Middle frontal gyrus (tissue), 1 donor: ENCODE data around the gene NCOR1.
"Not testable (repeated sequence)": the region's sequence is repeated elsewhere in the genome, so short reads cannot be mapped to it uniquely, and the experiment has no call there.

Experiments used
- DNase-seq: peaks from one replicate; pipeline ENCODE4 v3.0.0-alpha.2; 2015; ENCODE audit warnings: low spot score; ENCODE audit errors: extremely low spot score

NCOR1 gene

GRCh38 chr17:16150251-16150856 is 65.0 kb downstream of the NCOR1 start:
- no peak for DNase-seq

- no peak for DNase-seq
These were observed 66.7 kb downstream of the NCOR1 start for GRCh38 chr17:16148596-16148995.

GRCh38 chr17:16145319-16145890 is 69.9 kb downstream of the NCOR1 start:
- DNase-seq: not testable (repeated sequence)

GRCh38 chr17:16141685-16142084 is 73.6 kb downstream of the NCOR1 start:
- DNase-seq: no peak

- no peak for DNase-seq
These were observed 74.5 kb downstream of the NCOR1 start for GRCh38 chr17:16140854-16141253.

- no peak for DNase-seq
These were observed 79.9 kb downstream of the NCOR1 start for GRCh38 chr17:16135461-16135860.

- DNase-seq: no peak
These were observed 83.7 kb downstream of the NCOR1 start for GRCh38 chr17:16131593-16131992.

GRCh38 chr17:16129441-16130205 is 85.7 kb downstream of the NCOR1 start:
- no peak for DNase-seq

GRCh38 chr17:16123531-16123930 is 91.8 kb downstream of the NCOR1 start:
- DNase-seq: no peak

- no peak for DNase-seq
These were observed 92.5 kb downstream of the NCOR1 start for GRCh38 chr17:16122697-16123434.

- DNase-seq: no peak
These were observed 93.4 kb downstream of the NCOR1 start for GRCh38 chr17:16121915-16122314.

- no peak for DNase-seq
These were observed 94.4 kb downstream of the NCOR1 start for GRCh38 chr17:16120937-16121336.

GRCh38 chr17:16117149-16117548 is 98.2 kb downstream of the NCOR1 start:
- no peak for DNase-seq

GRCh38 chr17:16115077-16115698 is 100.1 kb downstream of the NCOR1 start:
- DNase-seq: not testable (repeated sequence)

GRCh38 chr17:16108871-16109270 is 106.5 kb downstream of the NCOR1 start:
- no peak for DNase-seq

GRCh38 chr17:16108386-16108785 is 106.9 kb downstream of the NCOR1 start:
- no peak for DNase-seq

- DNase-seq: no peak
These were observed 108.1 kb downstream of the NCOR1 start for GRCh38 chr17:16107165-16107770.

- DNase-seq: peak; percentile 37
These were observed 109.0 kb downstream of the NCOR1 start for GRCh38 chr17:16106161-16106891.

- no peak for DNase-seq
These were observed 111.1 kb downstream of the NCOR1 start for GRCh38 chr17:16104189-16104588.

GRCh38 chr17:16101440-16101839 is 113.9 kb downstream of the NCOR1 start:
- no peak for DNase-seq
